Measurements from ENCODE around the gene ELF1. TPM values are rescaled to one million over a fixed set of nuclear protein-coding genes. Genes with fewer than 3 reads are reported as not detected.
"Not testable (repeated sequence)": the region's sequence is repeated elsewhere in the genome, so short reads cannot be mapped to it uniquely, and the experiment has no call there.

ELF1 gene
- total and polyA plus RNA-seq, 2 of the 4 experiments (the other 2 are of a cell fraction), result 25.4 to 27.6 TPM

DNA sequence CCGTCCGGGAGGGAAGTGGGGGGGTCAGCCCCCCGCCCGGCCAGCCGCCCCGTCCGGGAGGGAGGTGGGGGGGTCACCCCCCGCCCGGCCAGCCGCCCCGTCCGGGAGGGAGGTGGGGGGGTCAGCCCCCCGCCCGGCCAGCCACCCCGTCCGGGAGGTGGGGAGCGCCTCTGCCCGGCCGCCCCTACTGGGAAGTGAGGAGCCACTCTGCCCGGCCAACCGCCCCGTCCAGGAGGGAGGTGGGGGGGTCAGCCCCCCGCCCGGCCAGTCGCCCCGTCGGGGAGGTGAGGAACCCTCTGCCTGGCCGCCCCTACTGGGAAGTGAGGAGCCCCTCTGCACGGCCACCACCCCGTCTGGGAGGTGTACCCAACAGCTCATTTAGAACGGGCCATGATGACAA, 118.1 kb downstream of the ELF1 start:
- H3K9me1 ChIP-seq (ENCODE audit: insufficient read depth, low read length); H4K5ac ChIP-seq (ENCODE audit: low read depth, low read length); H3K4me2 ChIP-seq (ENCODE audit: low read depth, low read length); H2BK20ac ChIP-seq (ENCODE audit: low read depth, low read length); H3K27me3 ChIP-seq (ENCODE audit: control insufficient read depth, insufficient read depth, low read length); ATAC-seq (ENCODE audit: low read depth); intact Hi-C loops (cut with micrococcal nuclease); H3K27ac ChIP-seq (ENCODE audit: insufficient read depth, low read length); H3K18ac ChIP-seq (ENCODE audit: low read depth, low read length); H4K8ac ChIP-seq (ENCODE audit: low read depth in 2 of 2, low read length in 2 of 2); H3K4me1 ChIP-seq (ENCODE audit: control insufficient read depth, insufficient read depth, low read length); H4K20me1 ChIP-seq (ENCODE audit: insufficient read depth, low read length); in situ Hi-C loops (cut with MboI; ENCODE audit: low sequenced_read_pairs); H3K14ac ChIP-seq (replicated peaks; ENCODE audit: low read depth, low read length); H3K9me3 ChIP-seq (ENCODE audit: control insufficient read depth, insufficient read depth, low read length); H2AK9ac ChIP-seq (replicated peaks; ENCODE audit: low read depth, low read length, poor library complexity); H2AK5ac ChIP-seq (ENCODE audit: low read depth, low read length); H3K56ac ChIP-seq (ENCODE audit: extremely low read depth, insufficient read depth, low read length); H4K91ac ChIP-seq (ENCODE audit: insufficient read depth, low read depth, low read length); dilution Hi-C loops (cut with HindIII; ENCODE audit: low sequenced_read_pairs, unreplicated experiment); H3K4me3 ChIP-seq (ENCODE audit: insufficient read depth, low read depth, low read length); H2BK15ac ChIP-seq (ENCODE audit: low read depth, low read length); H3K9ac ChIP-seq (ENCODE audit: low read depth, low read length); H3K23ac ChIP-seq (ENCODE audit: low read depth, low read length); H3K79me1 ChIP-seq (ENCODE audit: low read depth in 1 of 2, low read length in 2 of 2); H3K36me3 ChIP-seq (ENCODE audit: control insufficient read depth, insufficient read depth, low read length); POLR2A ChIA-PET (ENCODE audit: unreplicated experiment); DNase-seq; H2AFZ ChIP-seq (replicated peaks; ENCODE audit: low read length, poor library complexity); H2BK120ac ChIP-seq (ENCODE audit: low read depth, low read length); H3K4ac ChIP-seq (ENCODE audit: low read depth, low read length); BruUV-seq (replicated peaks); CTCF ChIA-PET; H2BK5ac ChIP-seq (ENCODE audit: low read depth, low read length, poor library complexity, severe bottlenecking): not testable (repeated sequence)
- WGBS, 2 experiments (ENCODE audit: extremely low coverage in 2 of 2, insufficient read length in 1 of 2), result 100% methylated on average over 1 of the region's 31 CpGs; no CpG with 5 or more reads in 1 of the 2 experiments

DNA sequence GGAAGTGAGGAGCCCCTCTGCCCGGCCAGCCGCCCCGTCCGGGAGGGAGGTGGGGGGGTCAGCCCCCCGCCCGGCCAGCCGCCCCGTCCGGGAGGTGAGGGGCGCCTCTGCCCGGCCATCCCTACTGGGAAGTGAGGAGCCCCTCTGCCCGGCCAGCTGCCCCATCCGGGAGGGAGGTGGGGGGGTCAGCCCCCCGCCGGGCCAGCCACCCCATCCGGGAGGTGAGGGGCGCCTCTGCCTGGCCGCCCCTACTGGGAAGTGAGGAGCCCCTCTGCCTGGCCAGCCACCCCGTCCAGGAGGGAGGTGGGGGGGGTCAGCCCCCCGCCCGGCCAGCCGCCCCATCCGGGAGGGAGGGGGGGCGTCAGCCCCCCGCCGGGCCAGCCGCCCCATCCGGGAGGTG, 118.5 kb downstream of the ELF1 start:
- H3K27ac ChIP-seq (ENCODE audit: insufficient read depth, low read length); dilution Hi-C loops (cut with HindIII; ENCODE audit: low sequenced_read_pairs, unreplicated experiment); H2BK120ac ChIP-seq (ENCODE audit: low read depth, low read length); H3K36me3 ChIP-seq (ENCODE audit: control insufficient read depth, insufficient read depth, low read length); H2BK20ac ChIP-seq (ENCODE audit: low read depth, low read length); H3K4ac ChIP-seq (ENCODE audit: low read depth, low read length); CTCF ChIA-PET; H4K20me1 ChIP-seq (ENCODE audit: insufficient read depth, low read length); H2AK9ac ChIP-seq (replicated peaks; ENCODE audit: low read depth, low read length, poor library complexity); H3K23ac ChIP-seq (ENCODE audit: low read depth, low read length); H2AFZ ChIP-seq (replicated peaks; ENCODE audit: low read length, poor library complexity); H3K9ac ChIP-seq (ENCODE audit: low read depth, low read length); H3K4me2 ChIP-seq (ENCODE audit: low read depth, low read length); BruUV-seq (replicated peaks); DNase-seq; H2BK15ac ChIP-seq (ENCODE audit: low read depth, low read length); H4K8ac ChIP-seq (ENCODE audit: low read depth in 2 of 2, low read length in 2 of 2); ATAC-seq (ENCODE audit: low read depth); intact Hi-C loops (cut with micrococcal nuclease); H3K18ac ChIP-seq (ENCODE audit: low read depth, low read length); H3K4me3 ChIP-seq (ENCODE audit: insufficient read depth, low read depth, low read length); H4K5ac ChIP-seq (ENCODE audit: low read depth, low read length); POLR2A ChIA-PET (ENCODE audit: unreplicated experiment); H3K56ac ChIP-seq (ENCODE audit: extremely low read depth, insufficient read depth, low read length); H3K14ac ChIP-seq (replicated peaks; ENCODE audit: low read depth, low read length); in situ Hi-C loops (cut with MboI; ENCODE audit: low sequenced_read_pairs); H3K9me3 ChIP-seq (ENCODE audit: control insufficient read depth, insufficient read depth, low read length); H3K79me1 ChIP-seq (ENCODE audit: low read depth in 1 of 2, low read length in 2 of 2); H3K4me1 ChIP-seq (ENCODE audit: control insufficient read depth, insufficient read depth, low read length); H3K27me3 ChIP-seq (ENCODE audit: control insufficient read depth, insufficient read depth, low read length); H2AK5ac ChIP-seq (ENCODE audit: low read depth, low read length); H2BK5ac ChIP-seq (ENCODE audit: low read depth, low read length, poor library complexity, severe bottlenecking); H4K91ac ChIP-seq (ENCODE audit: insufficient read depth, low read depth, low read length); H3K9me1 ChIP-seq (ENCODE audit: insufficient read depth, low read length): not testable (repeated sequence)
- WGBS, 2 experiments (ENCODE audit: extremely low coverage in 2 of 2, insufficient read length in 1 of 2), result no CpG with 5 or more reads among the region's 28 CpGs
